NCI-H1694 (cell line): Measurements from ENCODE around the gene FAM124A.
A peak's percentile ranks its signal among the peaks of the same experiment; 100 is the strongest.

Experiments
- DNase-seq: peaks from one replicate; lab custom pipeline; 2025; lab: John Stamatoyannopoulos, UW

FAM124A gene

GRCh38 chr13:51220706-51221105 is 1.5 kb upstream of the FAM124A start:
- DNase-seq: no peak

- no peak for DNase-seq
These were observed 1.1 kb upstream of the FAM124A start for GRCh38 chr13:51221108-51221507.

GRCh38 chr13:51221674-51222036 is 543 bp upstream of the FAM124A start:
- no peak for DNase-seq

- peak; percentile 27 for DNase-seq
These were observed 725 bp downstream of the FAM124A start for GRCh38 chr13:51222686-51223559.

GRCh38 chr13:51223560-51224270 is 1.5 kb downstream of the FAM124A start:
- no peak for DNase-seq

- no peak for DNase-seq
These were observed 2.8 kb downstream of the FAM124A start for GRCh38 chr13:51225029-51225428.

GRCh38 chr13:51227404-51227803 is 5.2 kb downstream of the FAM124A start:
- no peak for DNase-seq

- DNase-seq: no peak
These were observed 7.0 kb downstream of the FAM124A start for GRCh38 chr13:51229101-51229719.

- no peak for DNase-seq
These were observed 7.5 kb downstream of the FAM124A start for GRCh38 chr13:51229731-51230130.

- no peak for DNase-seq
These were observed 8.4 kb downstream of the FAM124A start for GRCh38 chr13:51230477-51231105.

- no peak for DNase-seq
These were observed 9.3 kb downstream of the FAM124A start for GRCh38 chr13:51231456-51231855.

- DNase-seq: no peak
These were observed 10.1 kb downstream of the FAM124A start for GRCh38 chr13:51232328-51232727.

- no peak for DNase-seq
These were observed 11.1 kb downstream of the FAM124A start for GRCh38 chr13:51233117-51233826.

GRCh38 chr13:51234676-51235075 is 12.5 kb downstream of the FAM124A start:
- no peak for DNase-seq

GRCh38 chr13:51235186-51235585 is 13.0 kb downstream of the FAM124A start:
- DNase-seq: no peak

- DNase-seq: no peak
These were observed 13.7 kb downstream of the FAM124A start for GRCh38 chr13:51235756-51236490.

GRCh38 chr13:51236491-51236792 is 14.2 kb downstream of the FAM124A start:
- DNase-seq: no peak

GRCh38 chr13:51237386-51237785 is 15.2 kb downstream of the FAM124A start:
- no peak for DNase-seq

- DNase-seq: no peak
These were observed 15.7 kb downstream of the FAM124A start for GRCh38 chr13:51237887-51238286.

GRCh38 chr13:51240178-51240577 is 18.0 kb downstream of the FAM124A start:
- no peak for DNase-seq

- no peak for DNase-seq
These were observed 18.8 kb downstream of the FAM124A start for GRCh38 chr13:51240958-51241357.
